Liver (tissue), 3 donors: ENCODE results near the gene RELN.

ENCODE experiments used
- ATF3 ChIP-seq: IDR thresholded peaks from 2 replicates; pipeline ENCODE4 v1.6.1; 2016; ENCODE audit warnings: antibody characterized with exemption
- CTCF ChIP-seq: fragments of 150-350 bp; IDR thresholded peaks from 2 replicates; pipeline ENCODE4 v1.5.1; 2017; ENCODE audit warnings: improper control_type of control experiment, low read depth, low read length; ENCODE audit not compliant: missing input control
- GABPA ChIP-seq, 2 donors: IDR thresholded peaks in 1 of 2; conservative IDR thresholded peaks in 1 of 2; 2 replicates each; pipeline ENCODE4 v1.6.1; 2016; ENCODE audit warnings: antibody characterized with exemption in 2 of 2, mild to moderate bottlenecking in 1 of 2, moderate library complexity in 1 of 2
- JUND ChIP-seq, 2 donors: IDR thresholded peaks; 2 replicates each; pipeline ENCODE4 v1.6.1; 2016; ENCODE audit warnings: antibody characterized with exemption in 2 of 2
- REST ChIP-seq: IDR thresholded peaks from 2 replicates; pipeline ENCODE4 v1.6.1; 2016; ENCODE audit warnings: antibody characterized with exemption, mild to moderate bottlenecking
- RXRA ChIP-seq, 2 donors: IDR thresholded peaks; 2 replicates each; pipeline ENCODE4 v1.6.1; 2017 to 2018; ENCODE audit warnings: antibody characterized with exemption in 2 of 2, mild to moderate bottlenecking in 1 of 2
- TAF1 ChIP-seq: conservative IDR thresholded peaks from 2 replicates; pipeline ENCODE4 v1.6.1; 2016; ENCODE audit warnings: antibody characterized with exemption, mild to moderate bottlenecking
- donor health status: healthy.
- donor health status: healthy.

- TF ChIP-seq CTCF (no peak), RXRA (IDR thresholded peaks at IDR 0.05) (no peak), REST (no peak), TAF1 (no peak), ATF3 (no peak), JUND (IDR thresholded peaks at IDR 0.05) (no peak), GABPA (IDR thresholded peaks at IDR 0.05 in 1 of 2, conservative IDR thresholded peaks at IDR 0.05 in 1 of 2) (no peak)
These were observed 96.1 kb downstream of the RELN start for GRCh38 chr7:103893350-103893749.
